ENCODE measurements around the gene SIM1. TPM values are rescaled to one million over a fixed set of nuclear protein-coding genes. Genes with fewer than 3 reads are reported as not detected.

Gene SIM1
- total RNA-seq, 4 donors from 2014 or later, result not detected

- WGBS, 2 donors (ENCODE audit: low coverage in 1 of 2), result 90 to 96% methylated on average over 3 of the region's 3 CpGs
- no peak for ATAC-seq
- H3K27ac ChIP-seq, result no peak overlapping the region
- H3K36me3 ChIP-seq, result no peaks in the 10 kb centered on the region
- no peak overlapping the region for H3K4me3 ChIP-seq
- peaks cover 4% of the 10 kb centered on the region for H3K27me3 ChIP-seq
- no peaks in the 10 kb centered on the region for H3K4me1 ChIP-seq
- H3K9me3 ChIP-seq, result no peaks in the 10 kb centered on the region
- TF ChIP-seq POLR2A (IDR thresholded peaks at IDR 0.05) (no peak), EP300 (IDR thresholded peaks at IDR 0.05) (no peak), POLR2AphosphoS5 (IDR thresholded peaks at IDR 0.05) (no peak)
Measured at GRCh38 chr6:100426241-100426640, 38.5 kb downstream of the SIM1 start.

GRCh38 chr6:100420711-100421110 lies 44.0 kb downstream of the SIM1 start:
- no peak for ATAC-seq
- no peaks in the 10 kb centered on the region for H3K27me3 ChIP-seq
- TF ChIP-seq EP300 (IDR thresholded peaks at IDR 0.05) (no peak), POLR2AphosphoS5 (IDR thresholded peaks at IDR 0.05) (no peak), CTCF (IDR thresholded peaks at IDR 0.05) (no peak), POLR2A (IDR thresholded peaks at IDR 0.05) (no peak)
- H3K4me1 ChIP-seq, result no peaks in the 10 kb centered on the region
- WGBS, 2 donors (ENCODE audit: low coverage in 1 of 2), result 18 to 67% methylated on average over 1 to 3 of the region's 3 CpGs
- H3K4me3 ChIP-seq, result no peak overlapping the region
- no peak overlapping the region for H3K27ac ChIP-seq
- no peaks in the 10 kb centered on the region for H3K36me3 ChIP-seq
- H3K9me3 ChIP-seq, result no peaks in the 10 kb centered on the region

- Histone ChIP-seq H3K9me3 (no peaks in the 10 kb centered on the region), H3K36me3 (no peaks in the 10 kb centered on the region), H3K4me1 (no peaks in the 10 kb centered on the region), H3K27me3 (peaks cover under 1% of the 10 kb centered on the region), H3K4me3 (no peak overlapping the region), H3K27ac (no peak overlapping the region)
- ATAC-seq, result no peak
- TF ChIP-seq EP300 (IDR thresholded peaks at IDR 0.05), result no peak
- no peak for TF ChIP-seq CTCF (IDR thresholded peaks at IDR 0.05)
- TF ChIP-seq POLR2A (IDR thresholded peaks at IDR 0.05), result no peak
- no peak for TF ChIP-seq POLR2AphosphoS5 (IDR thresholded peaks at IDR 0.05)
- 67 to 77% methylated on average over 3 of the region's 3 CpGs for WGBS, 2 donors (ENCODE audit: low coverage in 1 of 2)
Measured at GRCh38 chr6:100417036-100417435, 47.7 kb downstream of the SIM1 start.

GRCh38 chr6:100415768-100416167 lies 49.0 kb downstream of the SIM1 start:
- Histone ChIP-seq H3K9me3 (no peaks in the 10 kb centered on the region), H3K36me3 (no peaks in the 10 kb centered on the region), H3K4me1 (no peaks in the 10 kb centered on the region), H3K27me3 (peaks cover 11% of the 10 kb centered on the region), H3K4me3 (no peak overlapping the region), H3K27ac (no peak overlapping the region)
- no peak for ATAC-seq
- TF ChIP-seq POLR2AphosphoS5 (IDR thresholded peaks at IDR 0.05) (no peak), POLR2A (IDR thresholded peaks at IDR 0.05) (no peak), EP300 (IDR thresholded peaks at IDR 0.05) (no peak), CTCF (IDR thresholded peaks at IDR 0.05) (no peak)

- WGBS, 2 donors (ENCODE audit: low coverage in 1 of 2), result 81 to 85% methylated on average over 3 to 4 of the region's 4 CpGs
- H3K27ac ChIP-seq, result no peak overlapping the region
Measured at GRCh38 chr6:100412872-100413271, 51.8 kb downstream of the SIM1 start.

More at GRCh38 chr6:100412872-100413271, 51.8 kb downstream of the SIM1 start:
- Histone ChIP-seq H3K9me3 (no peaks in the 10 kb centered on the region), H3K4me1 (no peaks in the 10 kb centered on the region), H3K27me3 (peaks cover 12% of the 10 kb centered on the region), H3K36me3 (no peaks in the 10 kb centered on the region), H3K4me3 (no peak overlapping the region)
- TF ChIP-seq POLR2A (IDR thresholded peaks at IDR 0.05), result no peak
- TF ChIP-seq EP300 (IDR thresholded peaks at IDR 0.05), result no peak
- no peak for TF ChIP-seq POLR2AphosphoS5 (IDR thresholded peaks at IDR 0.05)
- no peak for TF ChIP-seq CTCF (IDR thresholded peaks at IDR 0.05)
- no peak for ATAC-seq
